HL-60 (cell line): ENCODE measurements around the gene DUS2.

Experiments
- DNase-seq, 2 experiments: peaks; one replicate each; pipeline ENCODE4 v3.0.0-alpha.2; 2010 to 2020; ENCODE audit warnings: low read depth in 1 of 2, low spot score in 1 of 2
- H3K27ac ChIP-seq: fragments of 250-450 bp; sonication (Bioruptor Pico); replicated peaks from 2 replicates; pipeline ENCODE4 v1.5.1; 2020; ENCODE audit warnings: mild to moderate bottlenecking, moderate library complexity
- H3K27me3 ChIP-seq: fragments of 250-450 bp; sonication (Bioruptor Pico); 2 replicates; pipeline ENCODE4 v1.5.1; 2021; ENCODE audit warnings: mild to moderate bottlenecking, moderate library complexity; ENCODE audit not compliant: insufficient read depth, poor library complexity, severe bottlenecking
- H3K4me3 ChIP-seq: replicated peaks from 2 replicates; pipeline ENCODE4 v1.5.1; 2011; ENCODE audit warnings: mild to moderate bottlenecking, control low read depth, low read length; ENCODE audit not compliant: insufficient read depth
- CTCF ChIP-seq: IDR thresholded peaks from one replicate; pipeline ENCODE4 v1.5.1; 2011; ENCODE audit warnings: low read length, control low read depth, inconsistent platforms; ENCODE audit not compliant: insufficient read depth
- GABPA ChIP-seq: IDR thresholded peaks from 2 replicates; pipeline ENCODE4 v1.6.1; 2012; ENCODE audit warnings: low read depth
- POLR2AphosphoS5 ChIP-seq: IDR thresholded peaks from 2 replicates; pipeline ENCODE4 v1.6.1; 2012; ENCODE audit warnings: low read depth
- REST ChIP-seq: IDR thresholded peaks from 2 replicates; pipeline ENCODE4 v1.6.1; 2012; ENCODE audit warnings: low read depth; ENCODE audit not compliant: insufficient replicate concordance
- SPI1 ChIP-seq: IDR thresholded peaks from 2 replicates; pipeline ENCODE4 v1.6.1; 2012; ENCODE audit warnings: low read depth, mild to moderate bottlenecking, borderline replicate concordance

The DUS2 gene

GRCh38 chr16:68033101-68033500 lies 10.0 kb downstream of the DUS2 start:
- Histone ChIP-seq H3K27ac (no peak overlapping the region), H3K27me3 (no peaks in the 10 kb centered on the region), H3K4me3 (no peak overlapping the region)
- DNase-seq: no peak
- TF ChIP-seq POLR2AphosphoS5: no peak
- TF ChIP-seq GABPA: no peak
- TF ChIP-seq REST: no peak
- TF ChIP-seq SPI1: no peak
- TF ChIP-seq CTCF: no peak

GRCh38 chr16:68035227-68035626 lies 12.1 kb downstream of the DUS2 start:
- H3K4me3 ChIP-seq: no peak overlapping the region
- no peaks in the 10 kb centered on the region for H3K27me3 ChIP-seq
- no peak overlapping the region for H3K27ac ChIP-seq
- no peak for DNase-seq
- TF ChIP-seq CTCF: no peak
- TF ChIP-seq POLR2AphosphoS5: no peak
- TF ChIP-seq REST: no peak
- no peak for TF ChIP-seq GABPA
- TF ChIP-seq SPI1: no peak

GRCh38 chr16:68037841-68038597 lies 14.9 kb downstream of the DUS2 start:
- no peak for TF ChIP-seq GABPA
- 0 out of 2 replicates have a peak, but pooled peaks have one; percentile 4 for TF ChIP-seq SPI1
- peak overlapping the region; percentile 44 for H3K27ac ChIP-seq
- H3K27me3 ChIP-seq: no peaks in the 10 kb centered on the region
- H3K4me3 ChIP-seq: no peak overlapping the region
- no peak for DNase-seq

GRCh38 chr16:68040506-68041288 lies 17.6 kb downstream of the DUS2 start:
- TF ChIP-seq CTCF (peak; percentile 69), REST (no peak)
- Histone ChIP-seq H3K4me3 (no peak overlapping the region), H3K27me3 (no peaks in the 10 kb centered on the region), H3K27ac (peak overlapping the region; percentile 73)
- DNase-seq: peak; percentile 69 to 91
